Stimulated activated CD4-positive, alpha-beta T cell treated with anti-CD3 and anti-CD28 coated beads, Interleukin-15, amount 100 ng/mL, for 1 hour (primary cell): ENCODE results near the gene PPT2.
A peak's percentile ranks its signal among the peaks of the same experiment; 100 is the strongest.
"Not testable (repeated sequence)": the region's sequence is repeated elsewhere in the genome, so short reads cannot be mapped to it uniquely, and the experiment has no call there.

Experiments used
- DNase-seq, 2 donors: peaks; one replicate each; pipeline ENCODE4 v3.0.0-alpha.2; 2020; ENCODE audit warnings: low read depth in 1 of 2, low spot score in 1 of 2

PPT2 gene

GRCh38 chr6:32189069-32189741, 35.3 kb downstream of the PPT2 start:
- no peak for DNase-seq

GRCh38 chr6:32189742-32190053, 35.8 kb downstream of the PPT2 start:
- DNase-seq: no peak

- peak; percentile 66 to 69 for DNase-seq
These were observed 36.3 kb downstream of the PPT2 start, which contains the start of gene PBX2 for GRCh38 chr6:32190054-32190851. Gene PBX2, minus strand, starts transcription at chr6:32190202. Its CDS starts 287 bp downstream, at chr6:32189915.

- DNase-seq: no peak
These were observed 37.2 kb downstream of the PPT2 start for GRCh38 chr6:32190911-32191677.

GRCh38 chr6:32191696-32192607, 38.0 kb downstream of the PPT2 start:
- no peak for DNase-seq

GRCh38 chr6:32192608-32193039, 38.7 kb downstream of the PPT2 start, which contains the start of gene GPSM3:
Gene GPSM3, minus strand, starts transcription at chr6:32192643. Its CDS starts 130 bp downstream, at chr6:32192513.
- DNase-seq: no peak

- DNase-seq: not testable (repeated sequence)
These were observed 39.2 kb downstream of the PPT2 start for GRCh38 chr6:32193096-32193495.

- DNase-seq: no peak
These were observed 40.4 kb downstream of the PPT2 start for GRCh38 chr6:32194388-32194787.

GRCh38 chr6:32194825-32195651, 41.1 kb downstream of the PPT2 start:
- DNase-seq: no peak

- peak; percentile 100 for DNase-seq
These were observed 41.6 kb downstream of the PPT2 start for GRCh38 chr6:32195652-32195901.

GRCh38 chr6:32195902-32196681, 42.2 kb downstream of the PPT2 start:
- peak in 1 of 2 donors; percentile 24 for DNase-seq

- DNase-seq: no peak
These were observed 43.0 kb downstream of the PPT2 start for GRCh38 chr6:32196682-32197616.

- DNase-seq: no peak
These were observed 44.4 kb downstream of the PPT2 start for GRCh38 chr6:32198345-32198696.

GRCh38 chr6:32198866-32199265, 44.9 kb downstream of the PPT2 start:
- DNase-seq: no peak

GRCh38 chr6:32200711-32201475, 47.0 kb downstream of the PPT2 start:
- DNase-seq: no peak

- no peak for DNase-seq
These were observed 48.2 kb downstream of the PPT2 start for GRCh38 chr6:32202186-32202585.

GRCh38 chr6:32203426-32204267, 49.7 kb downstream of the PPT2 start:
- DNase-seq: no peak
